Endothelial cell of umbilical vein (primary cell): ENCODE results near the gene CEP63.

Experiments
- POLR2A ChIP-seq: IDR thresholded peaks from 2 replicates; pipeline ENCODE4 v1.6.1; 2012; ENCODE audit warnings: low read depth, mild to moderate bottlenecking, control low read depth, low read length
- TF ChIP-seq, protein P1 (sequence below), 2 donors: IDR thresholded peaks; 1 replicate in 1 of 2; 2 replicates in 1 of 2; pipeline ENCODE4 v1.5.1; 2011; ENCODE audit warnings: low read length in 2 of 2, mild to moderate bottlenecking in 2 of 2, moderate library complexity in 2 of 2, control low read depth in 1 of 2, inconsistent platforms in 1 of 2, low read depth in 1 of 2; ENCODE audit not compliant: insufficient read depth in 1 of 2; ENCODE audit errors: extremely low read depth in 1 of 2
- TF ChIP-seq, protein P2 (sequence below): IDR thresholded peaks from 2 replicates; pipeline ENCODE4 v1.6.1; 2011; ENCODE audit not compliant: insufficient read depth, insufficient read length

DNA sequence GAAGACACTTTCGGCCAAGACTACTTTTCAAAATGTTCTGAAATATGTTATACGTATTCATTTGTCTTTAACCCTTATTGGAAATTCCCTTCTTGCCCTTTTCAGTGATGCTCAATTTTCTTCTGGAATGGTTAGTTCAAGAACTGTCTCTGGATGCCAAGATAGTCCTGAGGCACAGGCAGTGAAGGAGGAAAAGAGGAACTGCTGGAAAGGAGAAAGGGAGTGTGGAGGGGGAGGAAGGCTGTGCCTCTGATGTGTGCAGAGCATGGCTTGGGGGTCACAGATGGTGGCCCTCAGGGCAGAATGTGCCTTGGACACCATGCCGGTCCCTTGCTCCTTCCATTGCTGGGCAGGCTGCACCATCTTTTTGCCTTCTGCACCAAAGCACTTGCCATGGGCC is 73.7 kb downstream of the CEP63 start:
- no peak for TF ChIP-seq POLR2A
- TF ChIP-seq, protein P1, sequence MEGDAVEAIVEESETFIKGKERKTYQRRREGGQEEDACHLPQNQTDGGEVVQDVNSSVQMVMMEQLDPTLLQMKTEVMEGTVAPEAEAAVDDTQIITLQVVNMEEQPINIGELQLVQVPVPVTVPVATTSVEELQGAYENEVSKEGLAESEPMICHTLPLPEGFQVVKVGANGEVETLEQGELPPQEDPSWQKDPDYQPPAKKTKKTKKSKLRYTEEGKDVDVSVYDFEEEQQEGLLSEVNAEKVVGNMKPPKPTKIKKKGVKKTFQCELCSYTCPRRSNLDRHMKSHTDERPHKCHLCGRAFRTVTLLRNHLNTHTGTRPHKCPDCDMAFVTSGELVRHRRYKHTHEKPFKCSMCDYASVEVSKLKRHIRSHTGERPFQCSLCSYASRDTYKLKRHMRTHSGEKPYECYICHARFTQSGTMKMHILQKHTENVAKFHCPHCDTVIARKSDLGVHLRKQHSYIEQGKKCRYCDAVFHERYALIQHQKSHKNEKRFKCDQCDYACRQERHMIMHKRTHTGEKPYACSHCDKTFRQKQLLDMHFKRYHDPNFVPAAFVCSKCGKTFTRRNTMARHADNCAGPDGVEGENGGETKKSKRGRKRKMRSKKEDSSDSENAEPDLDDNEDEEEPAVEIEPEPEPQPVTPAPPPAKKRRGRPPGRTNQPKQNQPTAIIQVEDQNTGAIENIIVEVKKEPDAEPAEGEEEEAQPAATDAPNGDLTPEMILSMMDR (IDR thresholded peaks at IDR 0.05; ENCODE audit: extremely low read depth in 1 of 2, insufficient read depth in 1 of 2, low read depth in 1 of 2, low read length in 2 of 2) = no peak
- TF ChIP-seq, protein P2, sequence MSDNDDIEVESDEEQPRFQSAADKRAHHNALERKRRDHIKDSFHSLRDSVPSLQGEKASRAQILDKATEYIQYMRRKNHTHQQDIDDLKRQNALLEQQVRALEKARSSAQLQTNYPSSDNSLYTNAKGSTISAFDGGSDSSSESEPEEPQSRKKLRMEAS = no peak
